ENCODE results near the gene ABCG4.
"Not testable (repeated sequence)": the region's sequence is repeated elsewhere in the genome, so short reads cannot be mapped to it uniquely, and the experiment has no call there.

Gene ABCG4

GRCh38 chr11:119185981-119186634 lies 37.3 kb downstream of the ABCG4 start:
- no peak for DNase-seq

DNA sequence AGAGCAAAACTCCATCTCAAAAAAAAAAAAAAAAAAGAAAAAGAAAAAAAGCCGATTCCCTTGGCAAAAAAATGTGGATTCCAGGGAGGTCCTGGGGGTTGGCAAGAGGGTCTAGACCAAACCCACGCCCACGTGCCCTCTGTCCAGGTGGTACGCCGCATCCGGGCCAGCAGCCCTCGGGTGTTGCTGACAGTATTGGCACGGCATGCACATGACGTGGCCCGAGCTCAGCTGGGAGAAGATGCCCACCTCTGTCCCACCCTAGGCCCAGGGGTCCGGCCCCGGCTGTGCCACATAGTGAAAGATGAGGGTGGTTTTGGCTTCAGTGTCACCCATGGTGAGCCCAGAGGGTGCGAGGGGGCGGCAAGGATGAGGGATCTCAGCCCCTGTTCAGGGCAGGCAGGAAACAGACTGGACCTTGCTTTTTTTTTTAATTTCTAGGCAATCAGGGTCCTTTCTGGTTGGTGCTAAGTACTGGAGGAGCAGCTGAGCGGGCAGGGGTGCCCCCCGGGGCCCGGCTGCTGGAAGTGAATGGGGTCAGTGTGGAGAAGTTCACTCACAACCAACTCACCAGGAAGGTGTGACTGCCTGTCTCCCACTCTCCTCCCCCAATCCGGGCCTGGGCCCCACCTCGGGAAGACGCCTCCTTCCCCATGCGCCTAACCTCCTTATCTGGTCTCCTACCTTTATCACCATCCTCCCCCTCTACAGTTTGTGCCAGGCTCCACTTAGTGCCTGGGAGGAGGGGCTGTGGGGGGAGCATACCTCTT lies 38.5 kb downstream of the ABCG4 start:
- DNase-seq: no peak

GRCh38 chr11:119188067-119188466 lies 39.2 kb downstream of the ABCG4 start:
- no peak for DNase-seq

GRCh38 chr11:119188887-119189286 lies 40.0 kb downstream of the ABCG4 start:
- no peak for DNase-seq

GRCh38 chr11:119189393-119189792 lies 40.5 kb downstream of the ABCG4 start:
- no peak for DNase-seq

DNA sequence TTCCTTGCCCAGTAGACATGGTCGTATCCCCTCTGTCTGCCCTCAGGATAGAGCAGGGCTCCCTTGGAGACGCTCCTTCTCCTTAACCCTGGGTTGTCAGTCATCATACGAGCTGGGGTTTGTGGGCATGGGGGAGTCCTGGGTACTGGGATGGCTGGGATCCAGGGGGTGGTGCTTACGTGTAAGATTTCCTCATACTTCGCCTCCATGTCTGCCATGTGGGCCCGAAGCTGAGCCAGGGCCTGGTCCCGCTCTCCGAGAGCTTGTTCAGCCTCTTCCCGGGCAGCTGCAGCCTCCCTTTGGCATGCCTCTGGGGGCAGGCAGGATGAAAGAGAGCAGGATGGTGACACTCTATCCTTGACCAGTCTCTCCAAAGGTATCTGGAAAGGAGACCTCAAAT lies 41.7 kb downstream of the ABCG4 start:
- DNase-seq: no peak

GRCh38 chr11:119191265-119191664 lies 42.4 kb downstream of the ABCG4 start:
- DNase-seq: not testable (repeated sequence)

DNA sequence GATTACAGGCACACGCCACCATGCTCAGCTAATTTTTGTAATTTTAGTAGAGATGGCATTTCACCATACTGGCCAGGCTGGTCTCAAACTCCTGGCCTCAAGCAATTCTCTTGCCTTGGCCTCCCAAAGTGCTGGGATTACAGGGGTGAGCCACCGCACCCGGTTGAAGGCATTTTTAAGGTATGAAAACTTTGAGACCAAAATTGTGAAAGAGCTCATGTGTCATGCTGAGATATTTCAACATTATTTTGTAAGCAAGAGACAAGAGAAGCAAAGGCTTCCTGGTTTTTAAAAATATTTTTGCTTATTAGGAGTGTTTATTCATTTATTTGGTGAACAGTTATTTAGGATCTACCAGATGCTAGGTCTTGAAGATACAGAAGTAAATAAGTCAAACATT lies 43.3 kb downstream of the ABCG4 start:
- DNase-seq: no peak

- no peak for DNase-seq
Measured at GRCh38 chr11:119193001-119193400, 44.1 kb downstream of the ABCG4 start.

DNA sequence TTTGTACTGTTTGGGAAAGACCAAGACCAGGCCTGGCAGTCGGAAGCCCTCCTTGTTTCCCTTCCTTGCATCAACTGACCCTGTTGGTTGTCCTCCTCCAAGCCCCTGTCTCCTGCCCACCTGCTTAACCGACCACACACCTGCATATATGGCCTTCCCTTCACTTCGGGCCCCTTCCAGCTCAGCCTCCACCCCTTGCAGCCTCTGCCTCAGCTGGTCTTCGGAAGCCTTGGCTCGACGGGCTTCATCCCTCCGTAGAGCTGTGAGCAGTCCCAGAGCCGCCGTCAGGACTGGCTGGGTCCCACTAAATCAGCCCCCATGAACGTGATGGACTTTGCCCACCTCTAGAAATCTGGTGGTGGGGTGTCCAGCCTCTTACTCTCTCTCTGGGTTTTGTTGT lies 44.8 kb downstream of the ABCG4 start:
- no peak for DNase-seq

GRCh38 chr11:119194811-119195440 lies 46.1 kb downstream of the ABCG4 start:
- no peak for DNase-seq

DNA sequence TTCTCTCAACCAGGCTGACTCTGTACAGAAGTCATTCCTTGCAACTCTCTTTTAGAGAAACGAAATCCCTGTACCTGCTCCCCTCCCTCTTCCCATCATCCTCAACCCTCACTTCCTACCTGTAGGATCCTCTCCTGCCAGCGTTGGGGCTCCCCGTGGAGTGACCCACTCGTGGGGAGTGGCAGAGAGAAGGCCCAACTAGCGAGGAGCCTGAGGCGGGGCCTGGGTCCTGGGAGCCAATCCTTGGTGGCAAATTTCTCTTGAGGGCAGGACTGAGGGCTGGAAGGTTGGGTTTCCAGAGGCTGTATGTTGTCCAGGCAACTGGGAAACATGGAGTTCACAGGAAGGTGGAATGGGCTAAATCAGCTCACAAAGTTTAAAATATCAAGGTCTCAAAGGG lies 46.8 kb downstream of the ABCG4 start:
- no peak for DNase-seq

DNA sequence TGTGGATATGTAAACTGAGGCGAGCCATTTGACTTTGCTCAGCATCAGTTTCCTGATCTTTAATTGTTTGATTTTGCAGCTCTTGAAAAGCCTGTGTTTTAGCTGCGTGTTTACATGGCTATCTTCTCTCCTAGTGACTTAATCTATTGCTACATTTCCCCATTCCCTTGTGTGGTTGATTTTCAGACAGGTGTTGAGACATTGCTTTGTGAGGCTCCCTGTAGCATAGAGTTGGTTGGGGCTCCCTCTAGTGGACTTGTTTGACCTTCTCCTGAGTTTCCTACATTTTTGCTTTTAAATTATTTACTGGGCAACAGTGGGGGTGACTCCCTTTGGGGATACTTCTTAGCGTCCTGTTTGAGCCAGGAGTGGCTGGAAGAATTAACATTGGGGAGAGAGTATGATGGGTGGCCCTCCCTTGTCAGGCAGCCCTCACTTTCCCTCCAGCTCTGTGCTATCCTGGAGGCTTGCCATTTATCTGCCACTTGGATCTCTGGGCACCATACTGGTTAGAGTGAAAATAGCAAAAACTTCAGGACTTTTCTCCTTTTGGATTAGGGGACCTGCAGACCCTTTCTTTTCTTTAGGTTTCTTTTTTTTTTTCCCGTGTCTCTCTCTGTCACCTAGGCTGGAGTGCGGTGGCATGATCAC lies 48.1 kb downstream of the ABCG4 start:
- peak; percentile 73 for DNase-seq

- no peak for DNase-seq
Measured at GRCh38 chr11:119198925-119199324, 50.1 kb downstream of the ABCG4 start.

DNA sequence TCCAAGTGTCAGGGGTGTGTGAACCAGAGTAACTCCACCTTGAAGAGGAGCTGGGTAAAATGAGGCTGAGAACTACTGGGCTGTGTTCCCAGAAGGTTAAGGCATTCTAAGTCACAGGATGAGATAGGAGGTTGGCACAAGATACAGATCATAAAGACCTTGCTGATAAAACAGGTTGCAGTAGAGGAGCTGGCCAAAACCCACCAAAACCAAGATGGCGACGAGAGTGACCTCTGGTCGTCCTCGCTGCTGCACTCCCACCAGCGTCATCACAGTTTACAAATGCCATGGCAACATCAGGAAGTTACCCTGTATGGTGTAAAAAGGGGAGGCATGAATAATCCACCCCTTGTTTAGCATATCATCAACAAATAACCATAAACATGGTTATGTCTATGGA lies 52.4 kb downstream of the ABCG4 start:
- DNase-seq: not testable (repeated sequence)

- no peak for DNase-seq
Measured at GRCh38 chr11:119202554-119202953, 53.7 kb downstream of the ABCG4 start.

DNA sequence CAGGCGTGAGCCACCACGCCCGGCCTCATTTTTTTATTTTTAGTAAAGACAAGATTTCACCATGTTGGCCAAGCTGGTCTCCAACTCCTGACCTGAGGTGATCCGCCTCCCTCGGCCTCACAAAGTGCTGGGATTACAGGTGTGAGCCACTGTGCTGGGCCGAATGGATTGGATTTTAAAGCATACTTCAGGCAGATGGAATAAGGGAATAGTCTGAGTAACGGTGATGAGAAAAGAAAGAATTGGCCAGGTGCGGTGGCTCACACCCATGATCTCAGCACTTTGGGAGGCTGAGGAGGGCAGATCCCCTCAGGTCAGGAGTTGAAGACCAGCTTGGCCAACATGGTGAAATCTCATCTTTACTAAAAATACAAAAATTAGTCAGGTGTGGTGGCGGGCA lies 55.2 kb downstream of the ABCG4 start:
- no peak for DNase-seq

DNA sequence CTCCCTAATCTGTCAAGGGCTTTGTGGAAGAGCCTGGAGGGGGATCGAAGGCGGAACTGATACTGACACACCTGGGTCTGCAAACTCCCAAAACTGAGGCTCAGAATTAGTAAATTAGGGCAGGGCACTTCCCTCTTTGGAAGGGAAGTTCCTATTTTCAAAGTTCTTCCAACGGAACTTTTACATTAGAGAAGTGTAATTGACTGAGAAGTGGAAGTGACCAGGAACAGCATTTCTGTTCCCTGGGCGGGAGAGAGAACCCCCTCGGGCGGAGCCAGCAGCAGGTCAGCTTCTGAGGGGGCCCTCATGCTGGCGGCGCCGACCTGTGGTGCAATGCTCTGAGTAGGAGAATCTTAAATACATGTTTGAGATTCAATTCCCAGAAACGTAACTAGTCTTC lies 56.2 kb downstream of the ABCG4 start:
- DNase-seq: no peak

DNA sequence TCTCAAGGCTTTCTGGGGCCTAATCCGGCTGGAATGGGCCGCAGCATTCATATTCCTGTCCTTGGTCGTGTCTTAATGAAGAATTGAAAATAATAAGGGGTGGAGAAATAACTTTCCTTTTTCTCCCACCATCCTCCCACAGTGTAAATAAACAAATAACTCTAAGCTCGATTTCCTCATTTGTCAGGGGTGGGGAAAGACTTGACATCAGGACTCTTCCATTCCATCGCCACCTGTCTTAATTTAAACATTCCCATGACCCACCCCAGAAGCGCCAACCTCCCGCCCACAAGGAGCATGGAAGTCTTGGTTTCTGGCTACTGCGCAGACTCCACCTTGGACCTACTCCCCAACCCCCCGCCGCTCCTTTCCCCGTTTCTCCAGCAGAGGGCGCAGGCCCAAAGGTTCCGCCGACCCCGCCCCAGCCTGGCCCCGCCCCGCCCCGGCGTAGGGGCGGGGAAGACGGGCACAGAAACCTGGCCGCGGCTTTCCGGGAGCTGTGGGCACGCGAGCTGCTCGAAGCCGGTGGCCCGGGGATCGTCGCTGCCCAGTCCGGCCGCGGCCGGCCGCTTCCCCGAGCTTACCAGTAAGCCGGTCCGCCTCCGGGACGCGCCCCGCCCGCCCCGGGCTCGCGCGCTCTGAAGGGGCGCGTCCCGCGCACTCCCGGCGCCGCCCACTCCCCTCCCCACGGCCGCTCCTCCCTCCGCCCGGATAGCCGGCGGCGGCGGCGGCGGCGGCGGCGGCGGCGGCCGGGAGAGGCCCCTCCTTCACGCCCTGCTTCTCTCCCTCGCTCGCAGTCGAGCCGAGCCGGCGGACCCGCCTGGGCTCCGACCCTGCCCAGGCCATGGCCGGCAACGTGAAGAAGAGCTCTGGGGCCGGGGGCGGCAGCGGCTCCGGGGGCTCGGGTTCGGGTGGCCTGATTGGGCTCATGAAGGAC lies 57.0 kb downstream of the ABCG4 start, which contains the start of gene CBL:
CBL (plus strand) TSS at position 766 of the 937 bp plus-strand sequence; CDS start at position 845, 79 bp downstream.
- DNase-seq: peak; percentile 99

- peak; percentile 34 for DNase-seq
Measured at GRCh38 chr11:119206511-119207414, 57.9 kb downstream of the ABCG4 start.

DNA sequence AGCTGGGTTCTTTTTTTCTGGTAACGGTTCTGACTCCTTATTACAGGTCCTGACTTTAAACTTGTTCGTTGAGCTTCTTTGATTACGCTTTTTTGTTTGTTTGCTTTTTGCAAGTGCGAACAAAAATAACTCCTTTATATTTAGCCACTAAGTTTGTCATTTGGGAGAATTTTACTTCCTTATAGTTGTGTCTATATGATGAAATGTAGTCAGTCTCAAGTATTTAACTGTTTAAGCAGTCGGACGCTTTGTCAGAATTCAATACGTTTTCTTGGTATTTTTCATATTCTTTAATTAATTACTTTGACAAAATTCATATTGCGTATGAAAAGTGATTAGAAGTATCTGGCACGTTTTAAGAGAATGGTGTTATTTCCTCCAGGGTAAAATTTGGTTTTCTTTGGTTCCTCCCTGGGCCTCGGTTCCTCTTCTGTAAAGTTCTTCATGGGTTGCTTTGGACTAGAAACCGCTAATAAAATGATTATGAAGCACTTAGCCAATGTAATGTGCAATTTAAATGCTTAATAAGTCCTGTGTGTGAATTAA lies 58.6 kb downstream of the ABCG4 start:
- DNase-seq: no peak

Data from activated gamma-delta T cell treated with Interleukin-2 at 50 U/mL for 16 hours (primary cell).